Inflammatory macrophage treated with lipopolysaccharide for 4 hours (primary cell): ENCODE results near the gene AHRR.

Experiments
- DNase-seq: peaks from one replicate; pipeline ENCODE4 v3.0.0-alpha.2; 2020

Gene AHRR

DNA sequence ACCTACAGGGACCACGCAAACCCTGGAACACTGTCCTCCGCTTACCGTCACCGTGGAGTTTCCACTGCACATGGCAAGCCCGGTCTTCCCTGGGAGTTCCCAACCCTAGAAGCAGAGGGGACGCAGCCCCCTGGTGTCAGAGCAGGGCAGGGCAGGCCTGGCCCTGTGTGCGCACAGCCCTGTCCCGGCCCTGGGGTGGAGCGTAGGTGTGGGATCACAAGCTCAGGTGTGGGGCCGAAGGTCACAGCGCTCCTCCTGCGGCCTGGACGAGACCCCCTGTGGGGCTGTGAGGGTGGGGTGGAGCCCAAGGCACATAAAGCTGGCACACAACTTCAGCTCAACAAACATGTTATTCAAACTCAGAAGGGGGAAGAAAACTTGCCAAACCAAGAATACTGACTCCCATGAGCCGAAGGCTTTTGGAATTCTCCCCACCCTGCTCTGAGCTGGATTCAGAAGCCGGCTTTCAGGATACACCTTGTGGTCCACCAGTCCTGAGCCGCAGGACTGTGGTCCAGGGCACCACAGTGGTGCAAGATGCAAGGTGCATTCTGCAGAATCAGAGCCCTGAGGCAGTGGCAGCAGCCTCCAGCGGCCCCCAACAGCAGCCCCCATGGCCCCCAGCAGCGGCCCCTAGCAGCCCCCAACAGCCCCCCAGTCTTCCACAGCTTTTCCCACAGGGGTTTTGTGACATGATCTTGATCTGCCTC is 109.6 kb downstream of the AHRR start:
- DNase-seq = peak; percentile 35

DNA sequence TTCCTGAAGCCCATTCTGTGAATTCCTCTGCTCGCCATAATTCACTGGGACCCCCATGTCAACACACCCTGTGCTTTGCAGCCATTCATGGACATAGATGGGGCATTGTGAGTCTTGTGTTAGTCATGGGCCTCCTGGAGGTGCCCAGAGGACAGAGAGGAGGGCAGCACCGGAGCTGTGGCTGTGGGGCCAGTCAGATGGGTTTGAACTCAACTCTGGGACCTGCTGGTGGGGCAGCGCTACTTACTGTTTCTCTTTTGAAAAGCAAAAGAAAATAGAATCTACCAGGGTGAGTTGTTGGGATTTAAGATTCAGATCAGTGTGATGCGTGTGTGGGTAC is 110.2 kb downstream of the AHRR start:
- DNase-seq = no peak

DNA sequence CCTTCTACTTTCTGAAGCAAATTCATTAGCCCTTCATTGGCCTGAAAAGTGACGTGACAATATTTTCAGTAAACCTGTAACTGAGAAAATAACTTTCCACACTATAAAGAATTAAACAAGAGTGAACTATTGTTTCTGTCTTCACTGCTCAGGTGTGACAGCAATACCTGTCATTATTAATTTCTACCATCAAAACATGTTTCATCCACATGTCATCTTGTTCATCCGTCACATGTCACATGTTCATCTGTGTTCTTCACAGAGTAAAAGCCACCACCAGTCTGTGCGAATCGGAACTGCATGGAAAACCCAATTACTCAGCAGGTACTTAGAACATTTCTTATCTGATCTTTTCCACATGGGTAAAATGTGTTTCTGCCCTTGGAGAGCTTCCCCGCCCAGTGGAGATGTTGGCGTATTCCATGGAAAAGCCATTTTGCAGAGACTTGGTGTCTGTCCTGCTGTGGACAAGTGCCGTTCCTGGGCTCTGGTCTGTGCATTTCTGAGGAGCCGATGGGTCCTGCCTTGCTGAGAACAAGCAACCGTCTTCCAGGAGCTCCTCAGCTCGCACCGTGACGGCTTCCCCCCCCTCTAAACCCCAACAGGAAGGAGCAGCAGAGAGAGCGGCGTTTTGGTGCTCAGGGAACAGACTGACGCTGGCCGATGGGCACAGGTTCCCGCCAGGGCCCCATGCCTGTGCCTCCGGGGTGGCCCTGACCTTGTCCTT is 110.8 kb downstream of the AHRR start:
- no peak for DNase-seq

DNA sequence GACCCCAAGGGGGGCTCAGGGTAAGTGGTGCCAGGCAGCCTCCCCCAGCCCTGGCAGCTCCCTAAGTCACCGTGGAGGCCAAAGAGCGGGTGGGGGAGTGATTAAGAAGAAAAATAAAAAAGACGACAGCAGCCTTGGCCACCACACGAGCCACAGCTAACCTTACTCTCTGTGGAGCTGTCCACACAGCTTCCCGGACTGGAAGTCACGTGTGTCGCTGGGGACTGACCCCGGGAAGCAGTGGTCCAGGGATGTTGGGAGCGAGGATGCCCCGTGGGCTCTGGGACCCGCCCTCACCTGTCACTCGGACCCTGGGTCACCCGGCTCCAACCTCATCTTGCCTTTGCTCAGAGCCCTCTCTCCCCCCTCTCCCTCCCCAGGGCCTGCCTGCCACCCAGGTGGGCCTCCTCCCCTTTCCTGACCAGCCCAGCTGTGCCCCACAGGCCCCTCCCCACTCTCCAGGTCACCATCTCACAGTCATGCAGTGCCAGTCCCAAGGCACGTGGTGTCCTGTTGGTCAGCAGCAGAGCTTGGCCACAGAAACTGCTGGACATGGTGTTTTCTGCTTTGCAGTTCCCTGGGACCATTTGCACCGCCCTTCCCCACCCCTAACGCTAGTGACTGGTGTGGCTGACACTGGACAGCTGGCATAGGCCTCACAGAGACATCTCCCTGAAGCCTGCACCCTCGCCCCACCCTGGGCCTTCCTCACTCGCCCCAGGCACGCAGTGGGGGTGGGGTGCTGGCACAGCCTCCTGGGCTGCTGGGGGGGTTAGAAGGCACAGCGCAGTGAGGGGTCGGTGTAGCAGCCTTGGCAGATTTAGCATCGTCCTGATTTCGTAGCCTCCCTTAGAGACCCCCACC is 111.6 kb downstream of the AHRR start:
- DNase-seq = no peak

DNA sequence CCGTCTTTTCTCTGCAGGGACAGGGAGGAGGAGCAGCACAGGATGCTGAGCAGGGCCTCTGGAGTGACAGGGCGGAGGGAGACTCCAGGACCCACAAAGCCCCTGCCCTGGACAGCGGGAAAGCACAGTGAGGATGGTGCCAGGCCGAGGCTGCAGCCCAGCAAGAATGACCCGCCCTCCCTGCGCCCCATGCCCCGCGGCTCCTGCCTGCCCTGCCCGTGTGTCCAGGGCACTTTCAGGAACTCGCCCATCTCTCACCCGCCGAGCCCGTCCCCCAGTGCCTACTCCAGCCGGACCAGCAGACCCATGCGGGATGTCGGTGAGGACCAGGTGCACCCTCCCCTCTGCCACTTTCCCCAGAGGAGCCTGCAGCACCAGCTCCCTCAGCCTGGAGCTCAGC is 112.3 kb downstream of the AHRR start:
- DNase-seq = no peak

DNA sequence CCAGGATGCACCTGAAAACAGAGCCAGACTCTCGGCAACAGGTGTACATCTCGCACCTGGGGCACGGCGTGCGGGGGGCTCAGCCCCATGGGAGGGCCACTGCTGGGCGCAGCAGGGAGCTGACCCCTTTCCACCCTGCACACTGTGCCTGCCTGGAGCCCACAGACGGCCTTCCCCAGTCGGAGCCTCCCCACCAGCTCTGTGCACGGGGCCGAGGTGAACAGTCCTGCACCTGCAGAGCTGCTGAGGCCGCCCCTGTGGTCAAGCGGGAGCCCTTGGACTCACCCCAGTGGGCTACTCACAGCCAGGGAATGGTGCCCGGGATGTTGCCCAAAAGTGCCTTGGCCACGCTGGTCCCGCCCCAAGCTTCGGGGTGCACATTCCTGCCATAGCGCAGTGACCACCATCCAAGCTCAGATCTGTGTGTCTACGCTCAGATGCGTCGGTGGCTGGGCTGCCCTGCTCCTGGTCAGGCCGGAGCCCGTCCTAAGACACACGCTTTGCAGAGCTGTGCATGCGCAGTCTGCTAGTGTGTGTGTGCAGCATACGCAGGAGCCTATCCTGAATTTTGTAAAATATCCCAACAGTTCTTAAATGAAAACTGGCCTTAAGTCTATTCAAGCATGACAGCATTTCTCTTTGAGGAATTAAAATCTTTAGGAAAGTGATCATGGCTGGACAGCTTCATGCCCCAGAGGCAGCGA is 113.1 kb downstream of the AHRR start:
- no peak for DNase-seq

DNA sequence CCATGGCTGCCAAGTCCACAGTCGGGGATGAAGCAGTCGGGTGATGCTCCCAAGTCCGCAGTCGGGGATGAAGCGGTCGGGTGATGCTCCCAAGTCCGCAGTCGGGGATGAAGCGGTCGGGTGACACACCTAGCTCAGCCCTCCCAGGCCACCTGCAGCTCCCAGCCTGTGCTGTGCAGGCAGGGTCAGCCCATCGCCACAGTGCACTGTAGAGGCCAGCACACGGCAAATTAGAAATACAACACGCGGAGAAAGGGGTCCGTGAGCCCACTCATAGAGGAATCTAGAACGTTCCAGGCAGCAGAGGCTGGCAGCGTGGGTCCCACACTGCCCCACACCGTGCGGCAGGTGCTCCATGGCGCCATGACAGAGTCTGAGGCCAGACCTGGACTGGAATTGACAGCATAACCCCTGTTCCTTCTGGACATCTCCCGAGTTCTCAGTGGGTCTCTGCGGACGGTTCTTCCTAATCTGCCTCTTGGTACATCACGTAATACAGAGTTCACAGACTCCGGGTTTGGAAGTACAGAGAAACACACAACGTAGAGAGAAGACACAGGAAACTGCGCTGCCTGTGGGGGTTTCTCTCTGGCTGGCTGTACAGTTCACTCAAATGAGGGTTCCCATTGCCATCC is 113.8 kb downstream of the AHRR start:
- DNase-seq = no peak

DNA sequence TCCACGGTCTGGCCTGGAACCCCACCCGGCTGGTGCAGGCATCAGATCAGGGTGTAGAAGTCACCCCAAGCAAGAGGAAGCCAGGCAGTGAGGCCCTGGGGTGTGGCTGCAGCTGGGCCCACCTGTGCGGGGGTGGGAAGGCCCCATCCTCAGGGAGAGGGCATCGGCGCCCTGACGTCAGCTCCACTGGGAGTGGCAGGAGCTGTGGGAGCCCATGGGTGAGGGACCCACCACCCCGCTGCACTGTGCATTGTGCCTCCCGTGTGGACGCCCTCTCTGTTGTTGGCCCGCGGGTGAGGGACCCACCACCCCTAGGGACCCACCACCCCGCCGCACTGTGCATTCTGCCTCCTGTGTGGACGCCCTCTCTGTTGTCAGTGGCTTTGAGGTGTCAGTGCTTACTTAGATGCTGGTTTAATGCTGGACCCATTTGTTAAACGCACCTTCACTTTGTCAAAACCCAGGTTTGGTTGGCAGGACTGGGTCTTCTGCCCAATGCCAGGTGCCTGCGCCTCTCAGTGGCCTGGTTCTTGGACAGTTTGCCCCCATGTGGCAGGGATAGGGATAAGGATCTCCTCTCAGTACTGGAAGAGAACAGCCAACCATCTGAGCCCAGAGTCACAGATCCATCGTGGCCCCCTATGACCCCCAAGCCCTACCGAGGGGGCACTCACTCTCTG is 114.6 kb downstream of the AHRR start:
- DNase-seq = no peak

DNA sequence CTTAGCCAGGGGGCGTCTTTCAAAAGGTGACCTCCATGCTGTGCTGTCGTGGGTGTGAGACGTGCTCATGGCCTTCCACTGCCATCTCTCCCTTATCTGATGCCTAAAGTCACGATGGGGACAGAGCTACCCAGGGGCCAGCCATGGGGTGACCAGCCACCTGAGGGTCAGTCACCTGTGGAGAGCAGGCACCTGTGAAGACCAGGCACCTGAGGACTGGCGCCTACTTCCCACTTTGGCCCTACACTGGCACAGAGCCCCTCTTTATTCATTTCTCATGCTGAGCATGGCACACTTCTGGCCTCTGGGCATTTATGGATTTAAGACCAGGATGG is 115.1 kb downstream of the AHRR start:
- no peak for DNase-seq

DNA sequence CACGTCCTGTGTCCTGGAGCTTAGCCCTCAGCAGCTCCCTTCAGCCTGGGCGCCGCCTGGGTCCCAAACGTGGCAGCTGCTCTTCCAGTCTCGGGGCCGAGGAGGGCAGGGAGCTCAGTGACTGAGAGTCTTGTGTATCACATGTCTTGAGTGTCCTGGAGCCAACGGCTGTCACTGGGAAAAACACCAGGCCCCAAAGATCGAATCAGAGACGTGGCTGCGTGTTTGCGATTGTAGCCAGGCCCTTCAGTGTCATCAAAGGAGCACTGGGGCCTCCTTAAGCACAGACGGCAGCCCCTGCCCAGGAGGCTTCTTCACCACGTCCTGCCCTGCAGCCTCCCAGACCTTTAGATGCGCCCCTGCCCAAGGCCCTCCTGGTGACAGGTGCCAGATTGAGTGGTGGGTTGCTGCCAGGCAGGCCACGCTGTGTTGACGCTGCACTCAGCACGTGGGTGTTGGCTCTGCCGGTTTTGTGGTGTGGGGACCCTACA is 115.8 kb downstream of the AHRR start:
- no peak for DNase-seq

DNA sequence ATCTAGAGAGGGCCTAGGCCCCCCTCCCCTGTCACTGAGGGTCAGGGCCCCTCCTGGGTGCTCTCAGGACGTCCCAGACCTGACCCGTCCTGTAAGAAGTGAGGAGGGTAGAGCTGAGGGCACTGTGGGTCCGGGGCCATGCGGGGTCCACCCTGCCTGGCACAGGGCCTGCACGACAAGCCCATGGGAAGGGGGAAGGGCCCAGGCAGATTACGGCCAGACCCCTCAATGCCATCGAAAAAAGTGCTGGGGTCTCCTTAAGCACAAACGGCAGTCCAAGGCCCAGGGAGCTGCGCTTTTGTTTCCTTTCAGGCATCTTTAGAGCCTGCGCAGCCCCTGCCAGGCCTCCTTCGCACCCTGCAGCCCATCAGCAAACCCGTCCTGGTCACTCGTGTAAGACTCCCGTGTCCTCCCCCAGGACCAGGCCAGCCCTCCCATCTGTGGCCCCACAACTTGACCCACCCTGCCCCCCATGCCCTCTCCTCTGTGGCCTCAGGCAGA is 117.0 kb downstream of the AHRR start:
- DNase-seq = no peak

DNA sequence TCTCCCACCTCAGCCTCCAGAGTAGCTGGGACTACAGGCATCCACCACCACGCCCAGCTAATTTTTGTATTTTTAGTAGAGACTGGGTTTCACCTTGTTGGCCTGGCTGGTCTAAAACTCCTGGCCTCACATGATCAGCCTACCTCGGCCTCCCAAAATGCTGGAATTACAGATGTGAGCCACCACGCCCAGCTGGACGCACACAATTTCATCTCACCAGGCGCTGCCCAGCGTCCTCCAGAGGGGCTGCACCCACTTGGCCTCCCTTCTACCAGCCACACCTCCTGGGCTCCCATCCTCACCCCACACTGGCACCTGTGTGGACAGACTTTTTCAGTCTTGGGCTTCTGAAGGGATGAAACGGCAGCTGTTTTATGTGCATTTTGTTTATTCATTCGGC is 117.7 kb downstream of the AHRR start:
- DNase-seq = no peak

DNA sequence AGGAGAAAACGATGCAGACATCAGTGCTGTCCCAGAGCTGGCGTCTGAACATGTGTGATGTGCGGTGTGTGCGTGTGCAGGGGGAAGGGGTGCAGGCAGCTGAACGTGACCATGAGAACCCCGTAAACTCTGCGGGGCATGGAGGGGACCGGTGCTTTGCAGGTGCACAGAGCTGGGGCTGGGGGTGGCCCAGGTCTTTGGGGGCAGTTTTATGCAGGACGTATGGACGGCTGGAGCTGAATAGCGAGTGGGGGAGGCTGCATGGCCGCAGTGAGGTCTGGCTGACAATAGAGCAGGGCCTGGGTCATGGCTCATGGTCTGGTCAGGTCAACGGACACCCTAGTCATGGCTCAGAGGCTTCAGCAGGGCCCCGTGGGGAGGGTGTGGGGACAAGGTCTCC is 118.1 kb downstream of the AHRR start:
- DNase-seq = no peak

DNA sequence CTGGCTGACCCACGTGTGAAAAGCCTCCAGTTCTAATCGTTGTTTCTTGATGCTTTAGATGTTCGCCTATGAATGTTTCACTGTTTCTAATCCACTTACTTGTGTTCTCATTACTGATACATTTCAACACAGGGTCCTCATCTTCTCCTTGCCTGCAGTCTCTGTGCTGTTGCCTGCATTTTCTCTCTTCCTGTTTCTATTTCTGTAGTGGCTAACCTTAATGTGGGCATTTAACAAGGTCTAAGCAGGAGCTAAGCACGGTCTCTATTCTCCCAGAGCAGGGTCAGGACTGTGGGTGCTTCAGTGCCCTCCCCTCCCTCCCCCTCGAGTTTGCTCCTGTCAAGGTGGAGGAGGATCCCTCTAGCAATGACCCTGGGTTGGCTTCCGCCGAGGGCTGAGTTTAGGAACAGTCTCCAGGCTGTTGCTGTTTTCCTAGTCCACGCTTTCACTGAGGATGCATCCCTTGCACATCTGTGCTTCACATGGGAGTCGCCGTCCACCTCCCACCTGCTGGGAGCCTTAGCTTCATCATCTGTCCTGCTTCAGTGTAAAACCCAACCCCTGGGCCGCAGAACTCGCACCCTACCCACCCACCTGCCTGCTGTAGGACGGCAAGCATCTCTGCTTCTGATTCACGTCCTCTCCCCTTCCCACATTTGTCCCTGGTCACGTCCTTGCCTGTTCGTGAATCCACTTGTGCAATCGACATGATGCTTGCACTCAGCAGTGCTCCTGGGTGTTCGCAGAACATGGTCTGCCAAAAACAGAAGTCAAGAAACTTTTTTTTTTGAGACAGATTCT is 119.1 kb downstream of the AHRR start:
- peak; percentile 59 for DNase-seq

DNA sequence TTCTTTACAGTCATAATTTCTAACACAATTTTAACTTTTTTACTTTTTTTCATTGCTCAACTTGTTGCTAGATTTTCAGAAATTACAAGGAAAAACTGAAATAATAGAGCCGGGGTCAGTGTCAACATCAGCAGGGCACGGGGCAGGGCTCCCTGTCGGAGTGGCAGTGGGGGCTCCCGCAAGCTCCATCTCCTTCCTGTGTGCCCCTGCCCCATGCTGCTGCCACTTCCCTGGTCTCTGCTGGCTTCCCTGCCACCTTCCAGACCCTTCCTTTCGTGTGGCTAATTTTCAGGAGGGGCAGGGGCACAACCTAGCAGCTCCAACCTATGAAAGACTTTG is 120.5 kb downstream of the AHRR start:
- DNase-seq = no peak

DNA sequence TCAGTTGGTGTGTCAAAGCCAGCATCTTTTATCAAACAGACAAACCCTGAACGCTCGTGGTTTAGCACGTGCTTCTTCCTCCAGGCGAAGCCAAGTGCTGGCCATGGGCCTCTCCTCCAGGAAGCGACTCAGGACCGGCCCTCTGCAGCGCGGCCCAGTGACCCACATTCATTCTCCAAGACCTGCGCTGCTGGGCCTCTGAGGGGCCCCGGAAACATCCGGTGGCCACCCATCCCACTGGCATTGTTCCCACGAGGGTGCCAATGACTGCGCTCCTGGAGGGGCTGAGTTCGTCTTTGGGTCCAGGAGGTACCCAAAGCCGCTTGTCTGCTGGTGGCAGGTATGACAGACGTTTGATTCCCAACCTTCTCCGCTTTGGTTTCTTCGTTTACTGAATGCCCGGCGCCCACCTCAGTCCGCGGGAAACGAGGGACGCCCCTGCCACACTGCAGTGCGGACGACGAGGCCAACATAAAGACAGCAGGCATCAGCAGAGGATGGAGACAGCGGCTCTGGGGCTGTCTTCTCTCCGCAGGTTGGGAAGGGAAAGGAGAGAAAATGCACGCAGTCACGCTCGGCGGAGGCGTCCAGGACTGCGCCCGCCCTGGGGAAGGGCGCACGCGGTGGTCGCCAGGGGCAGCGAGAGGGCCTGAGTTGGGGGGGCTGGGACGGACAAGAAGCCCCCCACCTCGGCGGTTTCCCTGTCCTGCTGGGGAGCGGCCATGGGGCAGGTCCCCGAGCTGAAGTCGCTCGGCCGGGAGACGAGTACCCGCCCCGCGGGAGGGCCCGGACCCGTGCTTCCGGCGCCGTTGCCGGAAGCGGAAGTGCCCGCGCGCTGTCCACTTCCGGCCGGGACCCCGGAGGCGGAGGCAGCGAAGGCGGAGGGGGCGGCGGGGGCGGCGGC is 121.1 kb downstream of the AHRR start, which contains the start of gene EXOC3:
Gene EXOC3, plus strand, starts transcription at position 842 of the 904 bp plus-strand sequence. CDS start 3,030 bp downstream, outside the sequence.
- DNase-seq = peak; percentile 74

DNA sequence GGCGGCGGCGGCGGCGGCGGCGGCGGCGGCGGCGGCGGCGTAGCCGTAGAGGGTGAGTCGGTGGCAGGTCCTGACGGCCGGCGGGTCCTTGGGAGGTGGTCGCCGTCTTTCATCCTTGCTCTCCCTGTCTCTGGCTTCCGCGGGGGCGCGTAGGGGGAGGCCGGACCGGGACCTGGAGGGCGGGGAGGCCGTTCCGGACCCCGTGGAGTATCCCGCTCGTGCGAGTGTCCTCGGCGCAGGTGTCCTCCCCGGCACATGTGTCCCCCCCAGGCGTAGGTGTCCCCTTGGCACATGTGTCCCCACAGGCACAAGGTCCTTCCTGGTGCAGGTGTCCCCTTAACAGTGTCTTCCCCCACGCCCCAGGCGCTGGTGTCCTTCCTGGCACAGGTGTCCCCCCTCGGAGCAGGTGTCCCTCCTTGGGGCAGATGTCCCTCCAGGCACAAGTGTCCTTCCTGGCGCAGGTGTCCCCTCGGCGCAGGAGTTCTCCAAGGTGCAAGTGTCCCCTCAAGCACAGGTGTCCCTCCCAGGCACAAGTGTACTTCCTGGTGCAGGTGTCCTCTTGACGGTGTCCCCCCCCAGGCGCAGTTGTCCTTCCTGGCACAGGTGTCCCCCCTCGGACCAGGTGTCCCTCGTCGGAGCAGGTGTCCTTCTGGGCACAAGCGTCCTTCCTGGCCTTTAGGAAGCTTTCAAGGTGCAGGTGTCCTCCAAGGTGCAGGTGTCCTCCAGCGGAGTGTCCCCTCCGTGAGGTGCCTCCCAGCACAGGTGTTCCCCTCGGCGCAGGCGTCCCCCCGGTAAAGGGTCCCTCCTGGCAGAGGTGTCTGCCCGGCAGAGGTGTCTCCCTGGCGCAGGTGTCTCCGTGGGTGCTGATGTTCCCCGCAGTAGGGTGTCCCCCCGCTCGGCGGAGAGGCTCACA is 122.0 kb downstream of the AHRR start:
- DNase-seq = no peak

DNA sequence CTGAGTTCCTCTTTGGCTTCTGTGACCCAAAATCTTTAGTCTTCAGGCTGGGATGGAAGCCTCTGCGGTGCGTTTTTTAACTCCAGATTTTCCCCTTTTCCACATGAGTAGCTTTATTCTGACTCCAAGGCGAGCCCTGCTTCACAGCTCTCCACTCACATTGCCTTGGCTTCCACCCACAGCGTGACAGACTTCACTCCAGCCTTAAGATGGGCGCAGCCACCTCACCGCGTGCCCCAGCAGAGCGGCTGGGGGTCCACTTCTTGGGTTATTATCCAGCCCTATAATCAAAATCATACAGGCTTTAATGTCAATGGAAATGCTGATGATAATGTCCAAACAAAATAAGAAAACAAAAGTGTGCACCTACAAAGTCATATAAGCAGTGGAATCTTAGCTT is 122.7 kb downstream of the AHRR start:
- no peak for DNase-seq

DNA sequence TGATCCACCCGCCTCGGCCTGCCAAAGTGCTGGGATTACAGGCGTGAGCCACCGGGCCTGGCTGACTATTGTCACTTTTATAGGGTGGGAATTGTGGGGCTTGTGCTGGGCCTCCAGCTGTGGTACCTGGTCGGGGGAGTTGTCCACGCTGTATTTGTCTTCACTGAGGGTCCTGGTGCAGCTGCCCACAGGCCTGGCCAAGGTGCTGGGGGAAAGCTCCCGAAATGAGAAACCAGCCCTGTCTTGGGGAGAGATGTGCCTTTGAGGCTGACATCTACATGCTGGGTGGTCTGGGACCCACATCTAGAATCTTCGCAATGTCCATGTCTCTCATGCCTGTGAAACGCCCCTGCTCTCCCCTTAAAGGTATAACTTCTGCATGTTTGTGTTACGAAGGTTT is 124.1 kb downstream of the AHRR start:
- DNase-seq = no peak
